Hepatocyte (in vitro differentiated cells): Measurements from ENCODE around the gene PCCA. TPM values are rescaled to one million over a fixed set of nuclear protein-coding genes. Genes with fewer than 3 reads are reported as not detected.
"Not testable (repeated sequence)": the region's sequence is repeated elsewhere in the genome, so short reads cannot be mapped to it uniquely, and the experiment has no call there.

Experiments
- DNase-seq: peaks from one replicate; pipeline ENCODE4 v3.0.0-alpha.2; 2016; ENCODE audit warnings: low spot score
- H2AFZ ChIP-seq: fragments of 200-600 bp; sonication (generic); 2 replicates; pipeline ENCODE4 v1.6.0; 2016; ENCODE audit warnings: antibody characterized with exemption, mild to moderate bottlenecking
- H3K27ac ChIP-seq: fragments of 200-600 bp; sonication (generic); 2 replicates; pipeline ENCODE4 v1.5.1; 2016; ENCODE audit warnings: mild to moderate bottlenecking
- H3K27me3 ChIP-seq: fragments of 200-600 bp; sonication (generic); 2 replicates; pipeline ENCODE4 v1.6.1; 2016
- H3K36me3 ChIP-seq: fragments of 200-600 bp; sonication (generic); replicated peaks from 2 replicates; pipeline ENCODE4 v1.5.1; 2016; ENCODE audit warnings: low read depth; ENCODE audit not compliant: insufficient read depth
- H3K4me1 ChIP-seq: fragments of 200-600 bp; sonication (generic); 2 replicates; pipeline ENCODE4 v1.5.1; 2016; ENCODE audit warnings: mild to moderate bottlenecking, moderate library complexity; ENCODE audit not compliant: insufficient read depth
- H3K4me2 ChIP-seq: fragments of 200-600 bp; sonication (generic); 2 replicates; pipeline ENCODE4 v1.6.0; 2016
- H3K4me3 ChIP-seq: fragments of 200-600 bp; sonication (generic); 2 replicates; pipeline ENCODE4 v1.5.1; 2016; ENCODE audit warnings: mild to moderate bottlenecking
- H3K79me2 ChIP-seq: fragments of 200-600 bp; sonication (generic); 2 replicates; pipeline ENCODE4 v1.6.0; 2017; ENCODE audit warnings: mild to moderate bottlenecking
- H3K9me2 ChIP-seq: fragments of 200-600 bp; sonication (generic); replicated peaks from 2 replicates; pipeline ENCODE4 v1.6.0; 2017; ENCODE audit warnings: mild to moderate bottlenecking; ENCODE audit not compliant: insufficient read depth
- H3K9me3 ChIP-seq: fragments of 200-600 bp; sonication (generic); 2 replicates; pipeline ENCODE4 v1.5.1; 2016; ENCODE audit warnings: low read depth, mild to moderate bottlenecking
- H4K20me1 ChIP-seq: fragments of 200-600 bp; sonication (generic); 2 replicates; pipeline ENCODE4 v1.6.0; 2016; ENCODE audit warnings: mild to moderate bottlenecking; ENCODE audit not compliant: insufficient read depth, poor library complexity, severe bottlenecking
- CTCF ChIP-seq: fragments of 200-600 bp; sonication (generic); IDR thresholded peaks from 2 replicates; pipeline ENCODE4 v1.5.1; 2016; ENCODE audit warnings: antibody characterized with exemption, mild to moderate bottlenecking; ENCODE audit not compliant: poor library complexity
- EZH2 ChIP-seq: fragments of 200-600 bp; sonication (generic); IDR thresholded peaks from 2 replicates; pipeline ENCODE4 v1.6.1; 2016; ENCODE audit warnings: antibody characterized with exemption, mild to moderate bottlenecking, borderline replicate concordance
- EZH2phosphoT487 ChIP-seq: fragments of 200-600 bp; sonication (generic); IDR thresholded peaks from one replicate; pipeline ENCODE4 v1.6.1; 2018; ENCODE audit warnings: antibody characterized with exemption, mild to moderate bottlenecking, low read depth, moderate library complexity; ENCODE audit not compliant: unreplicated experiment, severe bottlenecking
- WGBS: methylation state at CpG from one replicate; pipeline ENCODE4 v1.1.6; 2016; ENCODE audit warnings: low lambda C conversion rate; ENCODE audit errors: missing lambda C conversion rate; 5-methylcytosine and 5-hydroxymethylcytosine counted together
- polyA plus RNA-seq: library from polyadenylated mRNA; unstranded; fragments of >200 nt; fragmentation: Nextera tagmentation; extraction: Ambion mirVana; gene quantifications from 2 replicates; pipeline ENCODE4 v1.2.1, GENCODE V29; 2016
- total RNA-seq: library from RNA; depleted of rRNA; stranded (reverse); fragments of >200 nt; gene quantifications from 2 replicates; pipeline ENCODE4 v1.2.3, GENCODE V29; 2014

The PCCA gene
- total and polyA plus RNA-seq, 2 experiments from 2014 or later, result 23.6 to 28.2 TPM

GRCh38 chr13:100140441-100140840 lies 51.5 kb downstream of the PCCA start:
- no peak for DNase-seq
- no peak overlapping the region for H3K4me2 ChIP-seq
- no peak overlapping the region for H3K4me3 ChIP-seq
- no peaks in the 10 kb centered on the region for H3K9me2 ChIP-seq
- H4K20me1 ChIP-seq, result no peaks in the 10 kb centered on the region
- H3K27ac ChIP-seq, result no peak overlapping the region
- H3K27me3 ChIP-seq, result no peaks in the 10 kb centered on the region
- H2AFZ ChIP-seq, result no peak overlapping the region
- no peaks in the 10 kb centered on the region for H3K79me2 ChIP-seq
- H3K36me3 ChIP-seq, result no peaks in the 10 kb centered on the region
- TF ChIP-seq EZH2 (no peak), CTCF (no peak), EZH2phosphoT487 (no peak)
- H3K4me1 ChIP-seq, result no peaks in the 10 kb centered on the region
- no peaks in the 10 kb centered on the region for H3K9me3 ChIP-seq
- WGBS, result 79% methylated on average over 2 of the region's 2 CpGs

GRCh38 chr13:100141461-100141961 lies 52.6 kb downstream of the PCCA start:
- not testable (repeated sequence) for H3K4me2 ChIP-seq, DNase-seq, H4K20me1 ChIP-seq, H3K27me3 ChIP-seq, H3K4me1 ChIP-seq, H3K9me3 ChIP-seq, H3K79me2 ChIP-seq, H3K27ac ChIP-seq, H3K9me2 ChIP-seq, H2AFZ ChIP-seq, H3K36me3 ChIP-seq, H3K4me3 ChIP-seq
- WGBS, result 95% methylated on average over 5 of the region's 5 CpGs

- H3K79me2 ChIP-seq, result no peaks in the 10 kb centered on the region
- H3K9me3 ChIP-seq, result no peaks in the 10 kb centered on the region
- TF ChIP-seq EZH2phosphoT487, result no peak
- no peak for TF ChIP-seq CTCF
- no peak for TF ChIP-seq EZH2
- H4K20me1 ChIP-seq, result no peaks in the 10 kb centered on the region
- no peaks in the 10 kb centered on the region for H3K9me2 ChIP-seq
- no peak for DNase-seq
- H2AFZ ChIP-seq, result no peak overlapping the region
- no peaks in the 10 kb centered on the region for H3K36me3 ChIP-seq
- H3K4me3 ChIP-seq, result no peak overlapping the region
- WGBS, result 98% methylated on average over 3 of the region's 3 CpGs
- H3K4me2 ChIP-seq, result no peak overlapping the region
- no peak overlapping the region for H3K27ac ChIP-seq
- H3K27me3 ChIP-seq, result no peaks in the 10 kb centered on the region
- no peaks in the 10 kb centered on the region for H3K4me1 ChIP-seq
These were observed 57.6 kb downstream of the PCCA start for GRCh38 chr13:100146534-100146933.

GRCh38 chr13:100147825-100148224 lies 58.9 kb downstream of the PCCA start:
- H3K9me3 ChIP-seq, result no peaks in the 10 kb centered on the region
- WGBS, result 95% methylated on average over 4 of the region's 4 CpGs
- no peaks in the 10 kb centered on the region for H3K4me1 ChIP-seq
- no peak for DNase-seq
- no peak overlapping the region for H3K27ac ChIP-seq
- TF ChIP-seq CTCF, result no peak
- TF ChIP-seq EZH2phosphoT487, result no peak
- TF ChIP-seq EZH2, result no peak
- no peaks in the 10 kb centered on the region for H3K79me2 ChIP-seq
- H3K27me3 ChIP-seq, result no peaks in the 10 kb centered on the region
- H3K4me3 ChIP-seq, result no peak overlapping the region
- no peak overlapping the region for H2AFZ ChIP-seq
- no peaks in the 10 kb centered on the region for H3K36me3 ChIP-seq
- H3K9me2 ChIP-seq, result no peaks in the 10 kb centered on the region
- H4K20me1 ChIP-seq, result no peaks in the 10 kb centered on the region
- H3K4me2 ChIP-seq, result no peak overlapping the region
